Panc1 (cell line): ENCODE results near the gene LDOC1. TPM values are rescaled to one million over a fixed set of nuclear protein-coding genes. Genes with fewer than 3 reads are reported as not detected.

Experiments
- ATAC-seq: fragments of 200-7000 bp; cut with Tn5 transposase; 2 replicates; pipeline ENCODE4 v1.9.1; 2020; ENCODE audit warnings: mild to moderate bottlenecking, moderate library complexity
- BruUV-seq: library from RNA; stranded (reverse); fragments of 400-500 nt; replicated peaks from 2 replicates; lab custom pipeline; 2021; lab: Mats Ljungman, UMichigan
- CTCF ChIA-PET: fragments of 300-600 bp; sonication (Branson Sonifier 250); formaldehyde crosslinking; loops from one replicate; lab custom pipeline; 2022; ENCODE audit warnings: antibody characterized with exemption; lab: Charles Lee
- POLR2A ChIA-PET: fragments of 300-600 bp; sonication (Branson Sonifier 250); formaldehyde crosslinking; loops from one replicate; lab custom pipeline; 2022; ENCODE audit warnings: antibody characterized with exemption; lab: Charles Lee
- DNase-seq: peaks from one replicate; pipeline ENCODE4 v3.0.0-alpha.2; 2010; ENCODE audit warnings: low read depth, low spot score
- H3K27ac ChIP-seq: 2 replicates; pipeline ENCODE4 v1.5.1; 2011; ENCODE audit warnings: mild to moderate bottlenecking, low read length, inconsistent platforms
- H3K27me3 ChIP-seq: fragments of 200-500 bp; sonication (Bioruptor generic); 2 replicates; pipeline ENCODE4 v1.6.0; 2014; ENCODE audit warnings: low read length, inconsistent platforms; ENCODE audit not compliant: control insufficient read depth, insufficient read depth
- H3K36me3 ChIP-seq: fragments of 200-500 bp; sonication (Bioruptor generic); 2 replicates; pipeline ENCODE4 v1.5.1; 2014; ENCODE audit warnings: inconsistent platforms, mild to moderate bottlenecking, low read length, moderate library complexity; ENCODE audit not compliant: control insufficient read depth, insufficient read depth
- H3K4me1 ChIP-seq: 2 replicates; pipeline ENCODE4 v1.5.1; 2011; ENCODE audit warnings: inconsistent platforms, mild to moderate bottlenecking, low read length, moderate library complexity; ENCODE audit not compliant: control insufficient read depth, insufficient read depth
- H3K4me3 ChIP-seq, 2 experiments: 2 replicates each; pipeline ENCODE4 v1.5.1; 2011 to 2012; ENCODE audit warnings: low read depth in 2 of 2, low read length in 2 of 2, mild to moderate bottlenecking in 2 of 2, inconsistent platforms in 1 of 2, moderate library complexity in 1 of 2
- H3K9me3 ChIP-seq: fragments of 200-500 bp; sonication (Bioruptor generic); 2 replicates; pipeline ENCODE4 v1.5.1; 2014; ENCODE audit warnings: low read depth, mild to moderate bottlenecking, inconsistent platforms, low read length, moderate library complexity; ENCODE audit not compliant: control insufficient read depth, insufficient read depth
- POLR2AphosphoS5 ChIP-seq: IDR thresholded peaks from 2 replicates; pipeline ENCODE4 v1.6.1; 2012; ENCODE audit warnings: mild to moderate bottlenecking, low read depth, low read length, moderate library complexity
- SIN3A ChIP-seq: IDR thresholded peaks from 2 replicates; pipeline ENCODE4 v1.6.1; 2012; ENCODE audit warnings: low read depth, mild to moderate bottlenecking, low read length, moderate library complexity, borderline replicate concordance; ENCODE audit not compliant: insufficient read depth
- TCF7L2 ChIP-seq: IDR thresholded peaks from 2 replicates; pipeline ENCODE4 v1.6.1; 2011; ENCODE audit warnings: mild to moderate bottlenecking, low read depth, low read length, inconsistent platforms
- in situ Hi-C: cut with HindIII; loops from 2 replicates; pipeline ENCODE4 v1.10.0; 2016; ENCODE audit warnings: low sequenced_read_pairs, low pct_unique_long_range_greater_than_20kb
- intact Hi-C: fragments of 100-400 bp; cut with micrococcal nuclease; formaldehyde crosslinking; loops from one replicate; pipeline ENCODE4 v1.10.0; 2022; ENCODE audit not compliant: unreplicated experiment
- total RNA-seq: library from RNA; stranded (reverse); gene quantifications from one replicate; pipeline ENCODE4 v1.2.1, GENCODE V29; 2021; ENCODE audit not compliant: unreplicated experiment
- TF ChIP-seq, protein P1 (sequence below), 2 experiments: IDR thresholded peaks; 2 replicates each; pipeline ENCODE4 v1.6.1; 2011 to 2012; ENCODE audit warnings: low read depth in 2 of 2, control low read depth in 1 of 2, low read length in 1 of 2, mild to moderate bottlenecking in 1 of 2, moderate library complexity in 1 of 2; ENCODE audit not compliant: insufficient read depth in 1 of 2
- TF ChIP-seq, protein P2 (sequence below): fragments of 450-650 bp; IDR thresholded peaks from 2 replicates; pipeline ENCODE4 v1.5.1; 2017; ENCODE audit warnings: mild to moderate bottlenecking

Gene LDOC1
- total RNA-seq, 1 experiment from 2014 or later, result not detected

DNA sequence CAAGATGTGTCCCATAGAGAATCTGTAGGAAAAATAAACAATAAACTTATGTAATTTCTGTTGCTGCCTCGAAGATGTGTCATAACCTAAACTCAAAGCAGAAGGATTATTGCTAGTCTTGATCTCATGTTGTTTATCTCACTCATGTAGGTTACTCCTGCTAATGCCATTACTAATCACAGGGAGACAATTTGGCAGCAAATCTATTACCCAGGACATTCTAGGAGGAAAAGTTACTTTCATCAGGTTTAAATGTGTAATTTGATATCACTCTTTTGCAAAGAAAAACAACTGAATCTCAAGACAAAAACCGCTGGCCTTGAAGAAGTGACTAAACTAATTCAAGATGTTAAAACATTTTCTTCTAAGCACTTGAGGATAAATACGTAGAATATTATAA lies 34.0 kb downstream of the LDOC1 start:
- intact Hi-C loops, result no loop called here
- in situ Hi-C loops, result no loop called here
- ATAC-seq, result no peak

DNA sequence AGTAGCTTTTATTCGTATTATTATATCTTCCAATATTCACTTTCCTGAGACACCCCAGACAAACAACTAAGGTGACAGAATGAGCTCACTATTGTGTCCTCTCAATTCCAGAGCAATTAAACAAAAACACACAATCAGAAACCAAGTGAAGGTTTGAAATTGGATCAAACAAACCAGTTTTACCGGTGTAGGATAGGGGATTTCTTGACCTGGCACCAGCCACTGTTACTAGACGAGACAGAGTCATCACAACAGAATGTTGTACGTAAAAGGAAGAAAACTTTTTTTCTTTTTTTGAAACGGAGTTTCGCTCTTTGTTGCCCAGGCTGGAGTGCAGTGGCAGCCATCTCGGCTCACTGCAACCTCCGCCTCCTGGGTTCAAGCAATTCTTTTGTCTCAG lies 43.7 kb downstream of the LDOC1 start:
- in situ Hi-C loops, result no loop called here
- Histone ChIP-seq H3K9me3 (no peaks in the 10 kb centered on the region), H3K4me1 (no peaks in the 10 kb centered on the region), H3K36me3 (no peaks in the 10 kb centered on the region), H3K27me3 (no peaks in the 10 kb centered on the region), H3K27ac (no peak overlapping the region), H3K4me3 (no peak overlapping the region)
- DNase-seq, result no peak
- no peak for ATAC-seq
- CTCF ChIA-PET, result no interaction called here
- POLR2A ChIA-PET, result no interaction called here
- intact Hi-C loops, result no loop called here
- no peak for TF ChIP-seq SIN3A
- TF ChIP-seq, protein P1, sequence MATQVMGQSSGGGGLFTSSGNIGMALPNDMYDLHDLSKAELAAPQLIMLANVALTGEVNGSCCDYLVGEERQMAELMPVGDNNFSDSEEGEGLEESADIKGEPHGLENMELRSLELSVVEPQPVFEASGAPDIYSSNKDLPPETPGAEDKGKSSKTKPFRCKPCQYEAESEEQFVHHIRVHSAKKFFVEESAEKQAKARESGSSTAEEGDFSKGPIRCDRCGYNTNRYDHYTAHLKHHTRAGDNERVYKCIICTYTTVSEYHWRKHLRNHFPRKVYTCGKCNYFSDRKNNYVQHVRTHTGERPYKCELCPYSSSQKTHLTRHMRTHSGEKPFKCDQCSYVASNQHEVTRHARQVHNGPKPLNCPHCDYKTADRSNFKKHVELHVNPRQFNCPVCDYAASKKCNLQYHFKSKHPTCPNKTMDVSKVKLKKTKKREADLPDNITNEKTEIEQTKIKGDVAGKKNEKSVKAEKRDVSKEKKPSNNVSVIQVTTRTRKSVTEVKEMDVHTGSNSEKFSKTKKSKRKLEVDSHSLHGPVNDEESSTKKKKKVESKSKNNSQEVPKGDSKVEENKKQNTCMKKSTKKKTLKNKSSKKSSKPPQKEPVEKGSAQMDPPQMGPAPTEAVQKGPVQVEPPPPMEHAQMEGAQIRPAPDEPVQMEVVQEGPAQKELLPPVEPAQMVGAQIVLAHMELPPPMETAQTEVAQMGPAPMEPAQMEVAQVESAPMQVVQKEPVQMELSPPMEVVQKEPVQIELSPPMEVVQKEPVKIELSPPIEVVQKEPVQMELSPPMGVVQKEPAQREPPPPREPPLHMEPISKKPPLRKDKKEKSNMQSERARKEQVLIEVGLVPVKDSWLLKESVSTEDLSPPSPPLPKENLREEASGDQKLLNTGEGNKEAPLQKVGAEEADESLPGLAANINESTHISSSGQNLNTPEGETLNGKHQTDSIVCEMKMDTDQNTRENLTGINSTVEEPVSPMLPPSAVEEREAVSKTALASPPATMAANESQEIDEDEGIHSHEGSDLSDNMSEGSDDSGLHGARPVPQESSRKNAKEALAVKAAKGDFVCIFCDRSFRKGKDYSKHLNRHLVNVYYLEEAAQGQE (IDR thresholded peaks at IDR 0.05; ENCODE audit: insufficient read depth in 1 of 2, low read depth in 2 of 2, low read length in 1 of 2), result no peak
- no peak for TF ChIP-seq TCF7L2
- TF ChIP-seq POLR2AphosphoS5, result no peak
- TF ChIP-seq, protein P2, sequence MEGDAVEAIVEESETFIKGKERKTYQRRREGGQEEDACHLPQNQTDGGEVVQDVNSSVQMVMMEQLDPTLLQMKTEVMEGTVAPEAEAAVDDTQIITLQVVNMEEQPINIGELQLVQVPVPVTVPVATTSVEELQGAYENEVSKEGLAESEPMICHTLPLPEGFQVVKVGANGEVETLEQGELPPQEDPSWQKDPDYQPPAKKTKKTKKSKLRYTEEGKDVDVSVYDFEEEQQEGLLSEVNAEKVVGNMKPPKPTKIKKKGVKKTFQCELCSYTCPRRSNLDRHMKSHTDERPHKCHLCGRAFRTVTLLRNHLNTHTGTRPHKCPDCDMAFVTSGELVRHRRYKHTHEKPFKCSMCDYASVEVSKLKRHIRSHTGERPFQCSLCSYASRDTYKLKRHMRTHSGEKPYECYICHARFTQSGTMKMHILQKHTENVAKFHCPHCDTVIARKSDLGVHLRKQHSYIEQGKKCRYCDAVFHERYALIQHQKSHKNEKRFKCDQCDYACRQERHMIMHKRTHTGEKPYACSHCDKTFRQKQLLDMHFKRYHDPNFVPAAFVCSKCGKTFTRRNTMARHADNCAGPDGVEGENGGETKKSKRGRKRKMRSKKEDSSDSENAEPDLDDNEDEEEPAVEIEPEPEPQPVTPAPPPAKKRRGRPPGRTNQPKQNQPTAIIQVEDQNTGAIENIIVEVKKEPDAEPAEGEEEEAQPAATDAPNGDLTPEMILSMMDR, result no peak
- no TSS peak for BruUV-seq

More for the DNA sequence above, 34.0 kb downstream of the LDOC1 start:
- Histone ChIP-seq H3K4me1 (no peaks in the 10 kb centered on the region), H3K4me3 (no peak overlapping the region), H3K36me3 (no peaks in the 10 kb centered on the region), H3K27ac (no peak overlapping the region), H3K9me3 (no peaks in the 10 kb centered on the region), H3K27me3 (no peaks in the 10 kb centered on the region)
- ChIA-PET CTCF (no interaction called here), POLR2A (no interaction called here)
- TF ChIP-seq, protein P1 (IDR thresholded peaks at IDR 0.05; ENCODE audit: insufficient read depth in 1 of 2, low read depth in 2 of 2, low read length in 1 of 2), result no peak
- TF ChIP-seq POLR2AphosphoS5 (no peak), SIN3A (no peak), TCF7L2 (no peak)
- TF ChIP-seq, protein P2, result no peak
- BruUV-seq, result no TSS peak
- DNase-seq, result no peak
